ENCODE measurements around the gene EPC1.

Gene EPC1

DNA sequence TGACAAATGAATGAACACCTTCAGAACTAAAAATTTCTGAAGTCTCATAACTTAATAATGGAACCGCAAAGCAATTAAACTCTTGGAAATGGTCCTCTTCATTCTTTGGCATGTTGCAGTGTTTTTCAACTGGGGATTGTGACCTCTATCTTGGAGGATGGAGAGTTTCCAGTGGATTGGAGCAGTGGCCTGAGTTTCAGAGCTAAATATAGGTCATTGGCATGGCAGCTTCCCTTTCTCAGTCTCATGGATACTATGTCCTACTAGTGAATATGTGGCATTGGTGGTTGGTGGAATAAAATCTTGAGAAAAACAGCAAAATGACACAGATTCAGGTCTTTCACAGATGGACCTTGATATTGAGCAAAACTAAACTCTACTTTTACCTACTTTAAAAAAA, 24.1 kb upstream of the EPC1 start (continued):
- TF ChIP-seq, protein P1, sequence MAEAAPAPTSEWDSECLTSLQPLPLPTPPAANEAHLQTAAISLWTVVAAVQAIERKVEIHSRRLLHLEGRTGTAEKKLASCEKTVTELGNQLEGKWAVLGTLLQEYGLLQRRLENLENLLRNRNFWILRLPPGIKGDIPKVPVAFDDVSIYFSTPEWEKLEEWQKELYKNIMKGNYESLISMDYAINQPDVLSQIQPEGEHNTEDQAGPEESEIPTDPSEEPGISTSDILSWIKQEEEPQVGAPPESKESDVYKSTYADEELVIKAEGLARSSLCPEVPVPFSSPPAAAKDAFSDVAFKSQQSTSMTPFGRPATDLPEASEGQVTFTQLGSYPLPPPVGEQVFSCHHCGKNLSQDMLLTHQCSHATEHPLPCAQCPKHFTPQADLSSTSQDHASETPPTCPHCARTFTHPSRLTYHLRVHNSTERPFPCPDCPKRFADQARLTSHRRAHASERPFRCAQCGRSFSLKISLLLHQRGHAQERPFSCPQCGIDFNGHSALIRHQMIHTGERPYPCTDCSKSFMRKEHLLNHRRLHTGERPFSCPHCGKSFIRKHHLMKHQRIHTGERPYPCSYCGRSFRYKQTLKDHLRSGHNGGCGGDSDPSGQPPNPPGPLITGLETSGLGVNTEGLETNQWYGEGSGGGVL (tag by site-specific recombination; IDR thresholded peaks at IDR 0.05), result no peak
- TF ChIP-seq, protein P2, sequence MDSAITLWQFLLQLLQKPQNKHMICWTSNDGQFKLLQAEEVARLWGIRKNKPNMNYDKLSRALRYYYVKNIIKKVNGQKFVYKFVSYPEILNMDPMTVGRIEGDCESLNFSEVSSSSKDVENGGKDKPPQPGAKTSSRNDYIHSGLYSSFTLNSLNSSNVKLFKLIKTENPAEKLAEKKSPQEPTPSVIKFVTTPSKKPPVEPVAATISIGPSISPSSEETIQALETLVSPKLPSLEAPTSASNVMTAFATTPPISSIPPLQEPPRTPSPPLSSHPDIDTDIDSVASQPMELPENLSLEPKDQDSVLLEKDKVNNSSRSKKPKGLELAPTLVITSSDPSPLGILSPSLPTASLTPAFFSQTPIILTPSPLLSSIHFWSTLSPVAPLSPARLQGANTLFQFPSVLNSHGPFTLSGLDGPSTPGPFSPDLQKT (IDR thresholded peaks at IDR 0.05; ENCODE audit: borderline replicate concordance, low read depth, low read length), result no peak

DNA sequence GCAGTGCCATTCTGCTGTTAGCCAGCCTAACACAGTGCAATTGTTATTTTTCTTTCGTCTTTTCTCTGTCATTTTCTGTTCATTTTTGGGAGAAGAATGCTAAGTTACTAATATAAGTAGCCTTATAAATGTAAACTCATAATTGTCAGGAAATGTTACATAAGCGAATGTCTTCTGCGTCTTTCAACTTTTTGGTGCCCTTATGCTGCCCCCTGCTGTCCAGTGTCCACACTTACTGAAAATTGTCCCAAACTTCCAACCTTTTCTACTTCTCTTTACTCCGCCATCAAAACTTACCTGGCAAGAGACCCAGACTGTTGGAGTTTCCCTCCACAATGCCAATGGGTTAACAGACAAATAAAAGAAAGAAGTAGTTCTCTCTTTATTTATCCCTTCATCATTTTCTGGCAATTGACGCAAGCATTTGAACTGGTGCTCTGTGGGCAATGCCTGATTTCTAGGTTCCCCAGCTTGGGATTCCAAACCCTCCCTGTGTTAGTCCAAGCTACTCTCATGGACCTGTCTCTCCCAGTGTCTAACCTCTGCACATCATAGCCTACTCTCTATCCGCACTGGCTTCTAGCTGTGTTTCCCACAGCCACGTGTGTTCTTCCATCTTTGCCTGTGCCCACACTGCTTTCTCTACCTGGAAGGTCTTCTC, 21.0 kb upstream of the EPC1 start:
- no peaks in the 10 kb centered on the region for H3K9me3 ChIP-seq (ENCODE audit: control insufficient read depth, insufficient read depth, low read depth, low read length)
- ChIA-PET CTCF (interaction anchor here (0.6 to 3.7 kb wide), 16 partner anchors 8 to 431 kb away, joined by 3 to 17 read pairs (median 4); no protein-coding TSS in a partner anchor), POLR2A (no interaction called here)
- no peaks in the 10 kb centered on the region for H3K4me1 ChIP-seq (ENCODE audit: control insufficient read depth, insufficient read depth, low read length)
- no peak for TF ChIP-seq ZNF544 (tag by site-specific recombination; IDR thresholded peaks at IDR 0.05)
- no peak for TF ChIP-seq YY2 (tag by site-specific recombination; IDR thresholded peaks at IDR 0.05)
- no peak for TF ChIP-seq SP2 (tag by site-specific recombination; IDR thresholded peaks at IDR 0.05)
- TF ChIP-seq ZNF660 (tag by site-specific recombination; IDR thresholded peaks at IDR 0.05), result 0 out of 2 replicates have a peak, but pooled peaks have one; percentile 49
- peak; percentile 87 for TF ChIP-seq ZNF654 (tag by site-specific recombination; IDR thresholded peaks at IDR 0.05; ENCODE audit: low read depth)
- TF ChIP-seq ZNF600 (tag by site-specific recombination; IDR thresholded peaks at IDR 0.05), result peak; percentile 37; the same call in 1 of the 2 replicates
- TF ChIP-seq ZNF366 (tag by site-specific recombination; conservative IDR thresholded peaks at IDR 0.05), result 0 out of 2 replicates have a peak, but pooled peaks have one; percentile 20
- TF ChIP-seq CTCF (tag by site-specific recombination; IDR thresholded peaks at IDR 0.05), result peak; percentile 52
- no peak overlapping the region for H3K27ac ChIP-seq (ENCODE audit: extremely low read depth, low read depth, low read length)
- H3K36me3 ChIP-seq (ENCODE audit: control insufficient read depth in 2 of 2, insufficient read depth in 1 of 2, low read length in 2 of 2), result no peaks in the 10 kb centered on the region
- no peak overlapping the region for H3K4me3 ChIP-seq (ENCODE audit: low read depth, low read length)

- Histone ChIP-seq H3K27ac (ENCODE audit: extremely low read depth, low read depth, low read length) (no peak overlapping the region), H3K9me3 (ENCODE audit: control insufficient read depth, insufficient read depth, low read depth, low read length) (no peaks in the 10 kb centered on the region), H3K36me3 (ENCODE audit: control insufficient read depth in 2 of 2, insufficient read depth in 1 of 2, low read length in 2 of 2) (no peaks in the 10 kb centered on the region), H3K4me1 (ENCODE audit: control insufficient read depth, insufficient read depth, low read length) (no peaks in the 10 kb centered on the region), H3K4me3 (ENCODE audit: low read depth, low read length) (no peak overlapping the region)
- CTCF ChIA-PET, result interaction anchor here (0.6 to 3.7 kb wide), 11 partner anchors 7 to 763 kb away, joined by 3 to 17 read pairs (median 5); no protein-coding TSS in a partner anchor
- POLR2A ChIA-PET, result no interaction called here
- TF ChIP-seq ZNF48 (tag by site-specific recombination; IDR thresholded peaks at IDR 0.05) (no peak), SALL2 (tag by site-specific recombination; IDR thresholded peaks at IDR 0.05; ENCODE audit: borderline replicate concordance) (no peak), ZBTB48 (tag by site-specific recombination; IDR thresholded peaks at IDR 0.05) (no peak), ZNF2 (tag by site-specific recombination; IDR thresholded peaks at IDR 0.05) (no peak), ZNF354C (tag by site-specific recombination; IDR thresholded peaks at IDR 0.05; ENCODE audit: borderline replicate concordance, low read depth) (no peak), ZNF23 (tag by site-specific recombination; IDR thresholded peaks at IDR 0.05; ENCODE audit: borderline replicate concordance) (no peak), GFI1B (tag by site-specific recombination; IDR thresholded peaks at IDR 0.05) (no peak), ZNF610 (tag by site-specific recombination; IDR thresholded peaks at IDR 0.05; ENCODE audit: borderline replicate concordance) (no peak), ZNF146 (tag by site-specific recombination; IDR thresholded peaks at IDR 0.05) (no peak), ZNF654 (tag by site-specific recombination; IDR thresholded peaks at IDR 0.05; ENCODE audit: low read depth) (no peak)
- TF ChIP-seq, protein P3, sequence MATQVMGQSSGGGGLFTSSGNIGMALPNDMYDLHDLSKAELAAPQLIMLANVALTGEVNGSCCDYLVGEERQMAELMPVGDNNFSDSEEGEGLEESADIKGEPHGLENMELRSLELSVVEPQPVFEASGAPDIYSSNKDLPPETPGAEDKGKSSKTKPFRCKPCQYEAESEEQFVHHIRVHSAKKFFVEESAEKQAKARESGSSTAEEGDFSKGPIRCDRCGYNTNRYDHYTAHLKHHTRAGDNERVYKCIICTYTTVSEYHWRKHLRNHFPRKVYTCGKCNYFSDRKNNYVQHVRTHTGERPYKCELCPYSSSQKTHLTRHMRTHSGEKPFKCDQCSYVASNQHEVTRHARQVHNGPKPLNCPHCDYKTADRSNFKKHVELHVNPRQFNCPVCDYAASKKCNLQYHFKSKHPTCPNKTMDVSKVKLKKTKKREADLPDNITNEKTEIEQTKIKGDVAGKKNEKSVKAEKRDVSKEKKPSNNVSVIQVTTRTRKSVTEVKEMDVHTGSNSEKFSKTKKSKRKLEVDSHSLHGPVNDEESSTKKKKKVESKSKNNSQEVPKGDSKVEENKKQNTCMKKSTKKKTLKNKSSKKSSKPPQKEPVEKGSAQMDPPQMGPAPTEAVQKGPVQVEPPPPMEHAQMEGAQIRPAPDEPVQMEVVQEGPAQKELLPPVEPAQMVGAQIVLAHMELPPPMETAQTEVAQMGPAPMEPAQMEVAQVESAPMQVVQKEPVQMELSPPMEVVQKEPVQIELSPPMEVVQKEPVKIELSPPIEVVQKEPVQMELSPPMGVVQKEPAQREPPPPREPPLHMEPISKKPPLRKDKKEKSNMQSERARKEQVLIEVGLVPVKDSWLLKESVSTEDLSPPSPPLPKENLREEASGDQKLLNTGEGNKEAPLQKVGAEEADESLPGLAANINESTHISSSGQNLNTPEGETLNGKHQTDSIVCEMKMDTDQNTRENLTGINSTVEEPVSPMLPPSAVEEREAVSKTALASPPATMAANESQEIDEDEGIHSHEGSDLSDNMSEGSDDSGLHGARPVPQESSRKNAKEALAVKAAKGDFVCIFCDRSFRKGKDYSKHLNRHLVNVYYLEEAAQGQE (tag by site-specific recombination; IDR thresholded peaks at IDR 0.05), result no peak
- TF ChIP-seq, protein P4, sequence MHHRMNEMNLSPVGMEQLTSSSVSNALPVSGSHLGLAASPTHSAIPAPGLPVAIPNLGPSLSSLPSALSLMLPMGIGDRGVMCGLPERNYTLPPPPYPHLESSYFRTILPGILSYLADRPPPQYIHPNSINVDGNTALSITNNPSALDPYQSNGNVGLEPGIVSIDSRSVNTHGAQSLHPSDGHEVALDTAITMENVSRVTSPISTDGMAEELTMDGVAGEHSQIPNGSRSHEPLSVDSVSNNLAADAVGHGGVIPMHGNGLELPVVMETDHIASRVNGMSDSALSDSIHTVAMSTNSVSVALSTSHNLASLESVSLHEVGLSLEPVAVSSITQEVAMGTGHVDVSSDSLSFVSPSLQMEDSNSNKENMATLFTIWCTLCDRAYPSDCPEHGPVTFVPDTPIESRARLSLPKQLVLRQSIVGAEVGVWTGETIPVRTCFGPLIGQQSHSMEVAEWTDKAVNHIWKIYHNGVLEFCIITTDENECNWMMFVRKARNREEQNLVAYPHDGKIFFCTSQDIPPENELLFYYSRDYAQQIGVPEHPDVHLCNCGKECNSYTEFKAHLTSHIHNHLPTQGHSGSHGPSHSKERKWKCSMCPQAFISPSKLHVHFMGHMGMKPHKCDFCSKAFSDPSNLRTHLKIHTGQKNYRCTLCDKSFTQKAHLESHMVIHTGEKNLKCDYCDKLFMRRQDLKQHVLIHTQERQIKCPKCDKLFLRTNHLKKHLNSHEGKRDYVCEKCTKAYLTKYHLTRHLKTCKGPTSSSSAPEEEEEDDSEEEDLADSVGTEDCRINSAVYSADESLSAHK (tag by site-specific recombination; IDR thresholded peaks at IDR 0.05), result no peak
Observed at GRCh38 chr10:32366588-32366987, 19.6 kb upstream of the EPC1 start.
